GM18861 (cell line): ENCODE measurements around the gene PPARA.

ENCODE experiments used
- ATAC-seq: cut with Tn5 transposase; IDR thresholded peaks from one replicate; pipeline ENCODE4 v1.9.1; 2021; ENCODE audit not compliant: unreplicated experiment

PPARA gene

DNA sequence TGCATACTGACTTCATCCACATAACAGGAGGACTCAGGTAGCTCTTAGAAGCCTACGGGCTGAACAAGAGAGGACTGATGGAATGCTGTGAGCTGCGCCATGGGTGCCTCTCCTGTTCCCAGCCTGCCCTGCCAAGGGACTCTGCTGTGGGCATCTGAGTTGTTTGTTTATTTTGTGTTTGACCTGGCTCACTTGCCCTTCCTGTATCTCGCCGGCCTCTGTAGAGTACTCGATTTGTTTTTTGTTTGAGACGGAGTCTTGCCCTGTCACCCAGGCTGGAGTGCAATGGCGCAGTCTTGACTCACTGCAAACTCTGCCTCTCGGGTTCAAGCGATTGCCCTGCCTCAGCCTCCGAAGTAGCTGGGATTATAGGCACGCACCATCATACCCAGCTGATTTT lies 119.2 kb downstream of the PPARA start:
- ATAC-seq, result no peak

- ATAC-seq, result no peak
These were observed 121.9 kb downstream of the PPARA start for GRCh38 chr22:46272196-46272595.

DNA sequence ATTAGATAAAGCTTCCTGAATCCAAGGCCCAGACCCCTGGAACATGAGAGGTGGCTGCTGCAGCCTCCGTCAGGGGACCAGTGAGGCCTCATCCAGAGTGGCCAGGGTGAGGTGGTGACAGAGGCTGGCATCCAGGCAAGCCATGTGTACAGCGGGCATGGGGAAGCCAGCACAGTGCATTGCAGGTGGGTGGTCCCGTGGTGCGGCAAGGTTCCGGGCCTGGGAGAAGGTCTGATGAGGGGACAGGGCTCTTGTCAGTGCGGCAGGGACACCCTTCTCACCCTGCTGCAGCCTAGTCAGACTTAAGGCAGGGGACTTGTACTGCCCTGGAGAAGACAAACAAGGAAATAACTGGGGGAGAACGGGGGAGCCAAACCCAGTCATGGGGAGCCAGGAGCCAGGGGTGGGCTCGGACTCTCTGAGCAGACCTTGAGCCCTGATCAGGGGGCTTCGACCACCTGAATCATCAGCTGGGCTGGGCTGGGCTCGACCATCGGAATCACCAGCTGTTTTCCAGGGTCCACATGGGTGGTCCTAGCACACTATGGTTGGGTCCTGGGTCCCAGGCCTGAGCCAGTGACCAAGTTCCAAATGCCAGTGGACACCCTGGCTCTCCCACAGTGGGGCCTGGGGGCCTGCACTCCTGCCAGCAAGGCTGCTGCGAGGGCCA lies 122.6 kb downstream of the PPARA start:
- no peak for ATAC-seq

- ATAC-seq, result no peak
These were observed 123.3 kb downstream of the PPARA start for GRCh38 chr22:46273432-46274148.

DNA sequence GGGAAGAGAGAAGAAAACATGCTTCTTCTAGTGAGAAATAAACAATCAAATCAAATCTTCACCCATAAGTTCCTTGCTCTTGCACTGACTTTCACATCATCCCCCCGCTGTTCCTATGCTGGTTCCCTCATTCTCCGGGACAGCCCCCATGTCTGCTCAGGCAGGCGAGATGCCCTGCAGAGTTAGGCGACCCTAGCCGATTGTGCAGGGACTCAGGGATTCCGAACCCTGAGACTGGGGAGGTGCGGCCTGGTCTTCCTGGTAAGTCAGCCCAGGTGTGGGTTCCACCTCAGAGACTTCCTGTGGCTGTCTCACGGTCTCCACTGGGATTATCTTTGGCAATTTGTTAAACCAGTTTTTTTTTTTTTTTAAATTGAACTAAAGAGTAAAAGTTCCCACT lies 124.1 kb downstream of the PPARA start:
- ATAC-seq, result no peak

- no peak for ATAC-seq
These were observed 125.3 kb downstream of the PPARA start for GRCh38 chr22:46275455-46276122.

- ATAC-seq, result no peak
These were observed 126.2 kb downstream of the PPARA start for GRCh38 chr22:46276563-46276962.

- ATAC-seq, result no peak
These were observed 128.6 kb downstream of the PPARA start for GRCh38 chr22:46278656-46279645.

DNA sequence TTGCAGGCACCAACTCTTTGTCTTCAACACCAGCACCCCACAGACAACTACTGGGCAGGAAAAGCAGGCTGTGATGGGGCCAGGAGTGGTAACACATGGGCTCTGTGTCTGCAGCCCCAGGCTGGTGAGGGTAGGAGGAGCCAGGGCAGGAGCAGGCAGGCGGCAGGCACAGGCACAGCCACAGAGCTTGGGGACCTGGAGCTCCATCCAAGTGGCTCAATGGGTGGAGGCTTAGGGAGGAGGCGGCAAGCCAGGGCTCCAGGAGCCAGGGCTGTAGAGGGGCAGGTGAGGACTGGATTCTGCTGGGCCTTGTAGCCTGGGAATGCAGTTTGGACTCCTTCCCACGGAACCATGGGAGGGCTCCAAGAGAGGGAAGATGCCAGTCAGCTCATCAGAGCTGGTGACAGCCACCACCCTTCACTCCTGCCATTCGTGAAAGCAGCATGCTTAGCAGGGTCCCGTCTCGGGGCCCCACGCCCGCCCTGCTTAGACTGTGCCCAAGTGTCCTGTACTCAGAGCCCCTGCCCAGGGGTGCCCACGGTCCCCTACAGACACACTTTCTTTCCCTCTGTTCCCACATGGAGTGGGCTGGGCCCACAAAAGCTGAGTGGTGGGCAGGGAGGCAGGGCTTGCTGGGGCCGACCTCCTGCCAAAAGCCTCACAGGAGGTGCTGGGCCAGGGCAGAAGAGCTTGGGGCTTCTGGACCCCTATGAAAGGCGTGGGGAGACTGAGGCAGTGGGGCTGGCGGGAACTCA lies 129.9 kb downstream of the PPARA start:
- no peak for ATAC-seq

DNA sequence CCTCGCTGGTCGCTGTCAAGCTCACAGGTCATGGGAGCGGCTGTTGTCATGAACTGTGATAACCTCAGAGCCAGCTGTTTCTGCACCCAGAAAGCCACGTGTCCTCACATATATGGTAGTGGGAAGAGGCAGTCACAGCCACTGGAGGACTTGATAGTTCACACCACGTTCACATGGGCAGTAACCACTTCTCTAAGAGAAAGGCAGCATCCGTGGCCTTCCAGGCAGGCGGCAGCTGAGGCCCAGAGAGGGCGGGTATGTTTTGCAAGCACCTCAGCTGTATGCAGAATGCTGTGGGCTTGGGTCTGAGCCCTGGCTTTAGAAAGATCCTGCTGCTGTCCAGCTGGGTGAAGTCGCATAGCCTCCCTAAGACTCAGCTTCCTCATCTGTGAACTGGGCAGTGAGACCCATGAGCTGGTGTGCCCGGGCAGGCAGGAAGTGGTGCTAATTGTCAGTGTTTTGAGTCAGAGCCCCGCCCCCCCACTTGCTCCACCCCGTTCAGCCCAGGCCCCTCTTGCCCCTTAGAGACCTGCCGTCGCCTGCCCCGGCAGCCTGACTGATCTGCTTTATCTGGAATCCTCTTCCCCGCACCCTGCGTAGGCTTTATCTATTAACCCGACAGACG lies 130.8 kb downstream of the PPARA start:
- no peak for ATAC-seq

DNA sequence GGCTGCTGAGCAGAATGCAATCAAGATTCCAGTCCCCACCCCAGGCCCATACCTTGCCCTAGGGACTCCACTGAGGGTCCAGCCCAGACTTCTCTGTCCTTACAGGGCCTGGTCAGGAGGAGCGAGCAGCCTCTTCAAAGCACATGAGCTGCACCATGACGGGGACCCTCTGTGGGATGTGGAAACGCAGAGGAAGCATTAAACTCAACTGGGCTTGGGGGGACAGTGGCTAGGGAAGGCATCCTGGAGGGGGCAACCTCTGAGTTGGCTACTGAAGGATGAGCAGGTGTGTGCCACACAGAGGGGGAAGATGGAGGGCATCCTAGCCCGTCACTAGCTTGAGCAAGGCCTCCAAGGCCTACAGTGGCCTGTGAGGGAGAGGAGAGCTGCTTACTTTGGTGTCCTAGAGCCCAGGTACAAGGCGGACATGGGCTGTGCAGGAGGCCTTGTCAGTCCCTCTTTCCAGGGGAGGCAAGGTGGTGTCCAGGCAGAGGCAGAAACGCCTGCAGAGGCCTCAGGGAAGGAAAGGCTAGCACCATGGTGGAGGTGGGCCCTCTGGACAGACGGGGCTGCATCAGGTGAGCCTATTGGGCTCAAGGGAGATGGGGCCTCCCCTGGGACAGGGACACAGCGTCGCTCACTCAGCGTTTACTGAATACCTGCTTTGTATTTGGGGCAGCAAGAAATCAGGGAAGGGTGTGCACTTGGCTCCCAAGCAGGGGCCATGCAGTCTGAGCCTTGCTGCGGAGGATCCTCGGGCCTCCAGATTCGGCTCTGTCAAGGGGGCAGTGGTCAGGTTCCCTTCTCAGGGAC lies 131.7 kb downstream of the PPARA start:
- no peak for ATAC-seq

GRCh38 chr22:46286006-46286405 lies 135.7 kb downstream of the PPARA start:
- ATAC-seq, result no peak

GRCh38 chr22:46286941-46287872 lies 136.9 kb downstream of the PPARA start:
- no peak for ATAC-seq

- peak; percentile 60 for ATAC-seq
These were observed 137.8 kb downstream of the PPARA start for GRCh38 chr22:46287873-46288751.

DNA sequence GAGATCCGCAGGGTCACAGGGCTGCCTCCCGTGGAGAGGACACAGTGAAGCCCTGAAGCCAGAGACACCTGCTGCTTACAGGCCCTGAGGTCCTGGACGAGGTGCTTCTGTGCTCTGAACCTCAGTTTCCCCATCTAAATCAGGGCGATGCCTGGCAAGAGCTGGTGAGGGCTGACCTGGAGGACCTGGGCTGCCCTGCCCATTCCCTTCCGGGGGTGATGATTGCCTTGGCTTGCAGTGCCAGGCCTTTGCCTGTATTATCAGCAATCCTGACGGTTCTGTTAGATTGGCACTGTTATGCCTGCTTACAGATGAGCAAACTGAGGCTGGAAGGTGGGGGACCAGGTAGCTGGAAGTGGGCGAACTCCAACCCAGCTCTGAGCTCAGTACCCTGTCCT lies 138.5 kb downstream of the PPARA start:
- no peak for ATAC-seq

GRCh38 chr22:46289244-46289891 lies 139.0 kb downstream of the PPARA start:
- no peak for ATAC-seq
